ENCODE measurements around the gene LAMTOR3. TPM values are rescaled to one million over a fixed set of nuclear protein-coding genes. Genes with fewer than 3 reads are reported as not detected.

The LAMTOR3 gene
- total RNA-seq, 1 donor from 2014 or later: 34.1 TPM

- no peak for ATAC-seq
- intact Hi-C loops (cut with DNase I): no loop called here
- no peak for DNase-seq (ENCODE audit: low spot score)
Measured at GRCh38 chr4:99872570-99872969, 21.7 kb downstream of the LAMTOR3 start.

- ATAC-seq: no peak
- DNase-seq (ENCODE audit: low spot score): no peak
- intact Hi-C loops (cut with DNase I): no loop called here
Measured at GRCh38 chr4:99868126-99868596, 26.1 kb downstream of the LAMTOR3 start.

- no peak for ATAC-seq
- DNase-seq (ENCODE audit: low spot score): no peak
Measured at GRCh38 chr4:99863804-99864203, 30.4 kb downstream of the LAMTOR3 start.

GRCh38 chr4:99861120-99861905 is 32.9 kb downstream of the LAMTOR3 start:
- intact Hi-C loops (cut with DNase I): no loop called here

More at GRCh38 chr4:99863804-99864203, 30.4 kb downstream of the LAMTOR3 start:
- intact Hi-C loops (cut with DNase I): no loop called here

GRCh38 chr4:99860521-99860920 is 33.7 kb downstream of the LAMTOR3 start:
- DNase-seq (ENCODE audit: low spot score): no peak
- no peak for ATAC-seq
- intact Hi-C loops (cut with DNase I): no loop called here

More at GRCh38 chr4:99861120-99861905, 32.9 kb downstream of the LAMTOR3 start:
- no peak for DNase-seq (ENCODE audit: low spot score)
- no peak for ATAC-seq

GRCh38 chr4:99859618-99860017 is 34.6 kb downstream of the LAMTOR3 start:
- intact Hi-C loops (cut with DNase I): no loop called here
- ATAC-seq: no peak
- no peak for DNase-seq (ENCODE audit: low spot score)

GRCh38 chr4:99857307-99857706 is 36.9 kb downstream of the LAMTOR3 start:
- DNase-seq (ENCODE audit: low spot score): no peak
- intact Hi-C loops (cut with DNase I): no loop called here
- no peak for ATAC-seq

- ATAC-seq (peak; percentile 26), DNase-seq (ENCODE audit: low spot score) (no peak)
- intact Hi-C loops (cut with DNase I): no loop called here
Measured at GRCh38 chr4:99856166-99856565, 38.1 kb downstream of the LAMTOR3 start.

GRCh38 chr4:99855678-99856077 is 38.5 kb downstream of the LAMTOR3 start:
- ATAC-seq: peak; percentile 67
- DNase-seq (ENCODE audit: low spot score): no peak
- intact Hi-C loops (cut with DNase I): no loop called here

GRCh38 chr4:99853999-99854398 is 40.2 kb downstream of the LAMTOR3 start:
- no peak for ATAC-seq
- intact Hi-C loops (cut with DNase I): no loop called here
- no peak for DNase-seq (ENCODE audit: low spot score)

GRCh38 chr4:99853190-99853589 is 41.0 kb downstream of the LAMTOR3 start:
- ATAC-seq: no peak
- no peak for DNase-seq (ENCODE audit: low spot score)
- intact Hi-C loops (cut with DNase I): no loop called here

- no peak for ATAC-seq
- intact Hi-C loops (cut with DNase I): no loop called here
- no peak for DNase-seq (ENCODE audit: low spot score)
Measured at GRCh38 chr4:99852199-99852749, 42.0 kb downstream of the LAMTOR3 start.

GRCh38 chr4:99848591-99849001 is 45.6 kb downstream of the LAMTOR3 start:
- DNase-seq (ENCODE audit: low spot score) (no peak), ATAC-seq (no peak)
- intact Hi-C loops (cut with DNase I): no loop called here

GRCh38 chr4:99847362-99847976 is 46.8 kb downstream of the LAMTOR3 start:
- DNase-seq (ENCODE audit: low spot score) (no peak), ATAC-seq (no peak)
- intact Hi-C loops (cut with DNase I): no loop called here

GRCh38 chr4:99846891-99847290 is 47.3 kb downstream of the LAMTOR3 start:
- no peak for DNase-seq (ENCODE audit: low spot score)
- no peak for ATAC-seq
- intact Hi-C loops (cut with DNase I): no loop called here

- no peak for ATAC-seq
- intact Hi-C loops (cut with DNase I): no loop called here
Measured at GRCh38 chr4:99845708-99846469, 48.3 kb downstream of the LAMTOR3 start.

GRCh38 chr4:99845179-99845578 is 49.0 kb downstream of the LAMTOR3 start:
- no peak for ATAC-seq
- no peak for DNase-seq (ENCODE audit: low spot score)
- intact Hi-C loops (cut with DNase I): no loop called here

More at GRCh38 chr4:99845708-99846469, 48.3 kb downstream of the LAMTOR3 start:
- no peak for DNase-seq (ENCODE audit: low spot score)

GRCh38 chr4:99844048-99844447 is 50.2 kb downstream of the LAMTOR3 start:
- ATAC-seq (no peak), DNase-seq (ENCODE audit: low spot score) (no peak)
- intact Hi-C loops (cut with DNase I): no loop called here

- DNase-seq (ENCODE audit: low spot score) (no peak), ATAC-seq (no peak)
- intact Hi-C loops (cut with DNase I): no loop called here
Measured at GRCh38 chr4:99843413-99843812, 50.8 kb downstream of the LAMTOR3 start.

Measured in sciatic nerve (tissue), 2 donors.